Natural killer cell (primary cell): ENCODE results near the gene FHIT. TPM values are rescaled to one million over a fixed set of nuclear protein-coding genes. Genes with fewer than 3 reads are reported as not detected.

Experiments
- ATAC-seq, 3 donors: fragments of 150-1000 bp in 2 of 3; fragments of 200-7000 bp in 1 of 3; cut with Tn5 transposase; 1 replicate in 1 of 3; 2 replicates in 2 of 3; pipeline ENCODE4 v1.10.0; 2021; ENCODE audit warnings: mild to moderate bottlenecking in 2 of 3, moderate library complexity in 2 of 3
- DNase-seq, 2 donors: peaks; one replicate each; pipeline versions ENCODE4 v3.0.0 to v3.0.0-alpha.2; 2013 to 2021; ENCODE audit warnings: mixed read lengths in 1 of 2
- H3K27ac ChIP-seq: one replicate; pipeline ENCODE4 v1.5.1; 2013; ENCODE audit warnings: mild to moderate bottlenecking, low read length
- H3K27me3 ChIP-seq: one replicate; pipeline ENCODE4 v1.6.1; 2013; ENCODE audit warnings: low read length; ENCODE audit not compliant: control insufficient read depth, insufficient read depth
- H3K36me3 ChIP-seq: one replicate; pipeline ENCODE4 v1.6.1; 2013; ENCODE audit warnings: low read length; ENCODE audit not compliant: control insufficient read depth, insufficient read depth
- H3K4me1 ChIP-seq: one replicate; pipeline ENCODE4 v1.6.1; 2013; ENCODE audit warnings: low read length; ENCODE audit not compliant: control insufficient read depth, insufficient read depth
- H3K4me3 ChIP-seq: one replicate; pipeline ENCODE4 v1.5.1; 2013; ENCODE audit warnings: low read length
- H3K9me3 ChIP-seq: one replicate; pipeline ENCODE4 v1.6.1; 2013; ENCODE audit warnings: low read length; ENCODE audit not compliant: control insufficient read depth, insufficient read depth
- H3K27ac Mint-ChIP-seq, 2 donors: one replicate each; pipeline ENCODE4 v1.8.0; 2022; ENCODE audit warnings: mild to moderate bottlenecking in 2 of 2, mixed read lengths in 2 of 2, moderate library complexity in 1 of 2
- H3K27me3 Mint-ChIP-seq, 2 donors: one replicate each; pipeline ENCODE4 v1.8.0; 2022; ENCODE audit warnings: low read depth in 2 of 2, mixed read lengths in 2 of 2
- H3K36me3 Mint-ChIP-seq: one replicate; pipeline ENCODE4 v1.8.0; 2022; ENCODE audit warnings: mixed read lengths
- H3K4me1 Mint-ChIP-seq, 2 donors: one replicate each; pipeline ENCODE4 v1.8.0; 2022; ENCODE audit warnings: mixed read lengths in 2 of 2
- H3K4me3 Mint-ChIP-seq: one replicate; pipeline ENCODE4 v1.8.0; 2022; ENCODE audit warnings: mild to moderate bottlenecking, moderate library complexity, mixed read lengths
- H3K9me3 Mint-ChIP-seq, 2 donors: one replicate each; pipeline ENCODE4 v1.8.0; 2022; ENCODE audit warnings: mixed read lengths in 2 of 2
- CTCF ChIP-seq: fragments of 200-600 bp; IDR thresholded peaks from one replicate; pipeline ENCODE4 v1.8.0; 2022; ENCODE audit warnings: antibody characterized with exemption
- WGBS: methylation state at CpG from one replicate; pipeline ENCODE4 v1.1.7; 2013; ENCODE audit warnings: missing lambda C conversion rate; ENCODE audit not compliant: insufficient coverage; 5-methylcytosine and 5-hydroxymethylcytosine counted together
- intact Hi-C: fragments of 100-400 bp; cut with micrococcal nuclease; formaldehyde crosslinking; loops from one replicate; pipeline ENCODE4 v1.14.2; 2022
- total RNA-seq, 4 donors: library from RNA; stranded (reverse); fragments of 120-200 nt in 1 of 4; gene quantifications; one replicate each; pipeline versions ENCODE4 v1.2.3 to v1.2.4, GENCODE V29; 2013 to 2022

FHIT gene
- total RNA-seq, 3 donors from 2014 or later (not counting 1 experiment from before 2014, with no cell fraction given): 2.7 to 6.1 (median 3.3) TPM

GRCh38 chr3:60775985-60776384 is 475.3 kb downstream of the FHIT start:
- Mint-ChIP-seq H3K27me3 (peaks cover 0 to 19% of the 10 kb centered on the region in 2 donors), H3K4me1 (no peaks in the 10 kb centered on the region), H3K27ac (no peak overlapping the region), H3K9me3 (peaks cover 2 to 12% of the 10 kb centered on the region in 2 donors), H3K36me3 (no peaks in the 10 kb centered on the region), H3K4me3 (no peak overlapping the region)
- Histone ChIP-seq H3K36me3 (no peaks in the 10 kb centered on the region), H3K4me3 (no peak overlapping the region), H3K9me3 (peaks cover 9% of the 10 kb centered on the region), H3K27ac (no peak overlapping the region), H3K4me1 (no peaks in the 10 kb centered on the region), H3K27me3 (no peaks in the 10 kb centered on the region)
- intact Hi-C loops: no loop called here
- WGBS: 100% methylated on average over 2 of the region's 2 CpGs
- DNase-seq (no peak), ATAC-seq (no peak)
- no peak for TF ChIP-seq CTCF

- peaks cover 0 to 19% of the 10 kb centered on the region in 2 donors for H3K27me3 Mint-ChIP-seq
Observed at GRCh38 chr3:60774617-60775016, 476.6 kb downstream of the FHIT start.

GRCh38 chr3:60772584-60772983 is 478.7 kb downstream of the FHIT start:
- Histone ChIP-seq H3K4me3 (no peak overlapping the region), H3K27ac (no peak overlapping the region), H3K9me3 (peaks cover 6% of the 10 kb centered on the region), H3K27me3 (no peaks in the 10 kb centered on the region), H3K36me3 (no peaks in the 10 kb centered on the region), H3K4me1 (no peaks in the 10 kb centered on the region)
- DNase-seq (no peak), ATAC-seq (no peak)
- intact Hi-C loops: no loop called here
- H3K27ac Mint-ChIP-seq: no peak overlapping the region
- no peaks in the 10 kb centered on the region for H3K4me1 Mint-ChIP-seq
- no peaks in the 10 kb centered on the region for H3K36me3 Mint-ChIP-seq
- peaks cover 0 to 9% of the 10 kb centered on the region in 2 donors for H3K9me3 Mint-ChIP-seq
- no peak overlapping the region for H3K4me3 Mint-ChIP-seq
- H3K27me3 Mint-ChIP-seq: peaks cover 0 to 19% of the 10 kb centered on the region in 2 donors
- 94% methylated on average over 3 of the region's 3 CpGs for WGBS
- TF ChIP-seq CTCF: no peak

More at GRCh38 chr3:60774617-60775016, 476.6 kb downstream of the FHIT start:
- Mint-ChIP-seq H3K4me1 (no peaks in the 10 kb centered on the region), H3K9me3 (peaks cover 0 to 9% of the 10 kb centered on the region in 2 donors), H3K36me3 (no peaks in the 10 kb centered on the region), H3K4me3 (no peak overlapping the region), H3K27ac (no peak overlapping the region)
- 99% methylated on average over 2 of the region's 2 CpGs for WGBS
- H3K4me3 ChIP-seq: no peak overlapping the region
- H3K9me3 ChIP-seq: peaks cover 6% of the 10 kb centered on the region
- no peak for TF ChIP-seq CTCF
- H3K36me3 ChIP-seq: no peaks in the 10 kb centered on the region
- ATAC-seq (no peak), DNase-seq (no peak)
- H3K27me3 ChIP-seq: no peaks in the 10 kb centered on the region
- H3K4me1 ChIP-seq: no peaks in the 10 kb centered on the region
- H3K27ac ChIP-seq: no peak overlapping the region
- intact Hi-C loops: no loop called here

GRCh38 chr3:60771766-60772165 is 479.5 kb downstream of the FHIT start:
- no peak overlapping the region for H3K27ac ChIP-seq
- Mint-ChIP-seq H3K27me3 (peaks cover 0 to 12% of the 10 kb centered on the region in 2 donors), H3K27ac (no peak overlapping the region), H3K36me3 (no peaks in the 10 kb centered on the region), H3K4me1 (no peaks in the 10 kb centered on the region), H3K9me3 (peaks cover 0 to 9% of the 10 kb centered on the region in 2 donors), H3K4me3 (no peak overlapping the region)
- peaks cover 6% of the 10 kb centered on the region for H3K9me3 ChIP-seq
- no peaks in the 10 kb centered on the region for H3K4me1 ChIP-seq
- intact Hi-C loops: no loop called here
- no peak for DNase-seq
- no peaks in the 10 kb centered on the region for H3K27me3 ChIP-seq
- no peak overlapping the region for H3K4me3 ChIP-seq
- no peak for ATAC-seq
- no peak for TF ChIP-seq CTCF
- H3K36me3 ChIP-seq: no peaks in the 10 kb centered on the region
